GM19463 (cell line): Measurements from ENCODE around the gene DAB2IP.

Experiments
- ATAC-seq: cut with Tn5 transposase; IDR thresholded peaks from one replicate; pipeline ENCODE4 v1.9.1; 2021; ENCODE audit warnings: mild to moderate bottlenecking, moderate library complexity; ENCODE audit not compliant: unreplicated experiment

DAB2IP gene

GRCh38 chr9:121773286-121773953 lies 122.0 kb downstream of the DAB2IP start:
- ATAC-seq = no peak

GRCh38 chr9:121773954-121774714 lies 122.7 kb downstream of the DAB2IP start:
- no peak for ATAC-seq

GRCh38 chr9:121774715-121775613 lies 123.5 kb downstream of the DAB2IP start:
- no peak for ATAC-seq

GRCh38 chr9:121776001-121776738 lies 124.7 kb downstream of the DAB2IP start:
- no peak for ATAC-seq

GRCh38 chr9:121776739-121777637 lies 125.6 kb downstream of the DAB2IP start:
- no peak for ATAC-seq

- no peak for ATAC-seq
These were observed 127.1 kb downstream of the DAB2IP start for GRCh38 chr9:121778252-121779225.

- ATAC-seq = no peak
These were observed 128.1 kb downstream of the DAB2IP start for GRCh38 chr9:121779381-121780117.

GRCh38 chr9:121780177-121781040 lies 129.0 kb downstream of the DAB2IP start:
- no peak for ATAC-seq

GRCh38 chr9:121781145-121781548 lies 129.7 kb downstream of the DAB2IP start:
- no peak for ATAC-seq

- ATAC-seq = no peak
These were observed 130.4 kb downstream of the DAB2IP start for GRCh38 chr9:121781701-121782464.

- no peak for ATAC-seq
These were observed 131.2 kb downstream of the DAB2IP start for GRCh38 chr9:121782514-121783110.

- ATAC-seq = no peak
These were observed 131.7 kb downstream of the DAB2IP start for GRCh38 chr9:121783111-121783510.

- no peak for ATAC-seq
These were observed 132.4 kb downstream of the DAB2IP start for GRCh38 chr9:121783521-121784507.

- no peak for ATAC-seq
These were observed 133.4 kb downstream of the DAB2IP start for GRCh38 chr9:121784731-121785411.
